NCI-H2227 (cell line): Measurements from ENCODE around the gene TCP11X1.
"Not testable (repeated sequence)": the region's sequence is repeated elsewhere in the genome, so short reads cannot be mapped to it uniquely, and the experiment has no call there.

Experiments
- DNase-seq: peaks from one replicate; lab custom pipeline; 2025; ENCODE audit not compliant: unreplicated experiment; lab: John Stamatoyannopoulos, UW

TCP11X1 gene

GRCh38 chrX:102214986-102215385 lies at the start of gene TCP11X1:
TSS of gene TCP11X1 (plus strand) at chrX:102215301.
- not testable (repeated sequence) for DNase-seq

DNA sequence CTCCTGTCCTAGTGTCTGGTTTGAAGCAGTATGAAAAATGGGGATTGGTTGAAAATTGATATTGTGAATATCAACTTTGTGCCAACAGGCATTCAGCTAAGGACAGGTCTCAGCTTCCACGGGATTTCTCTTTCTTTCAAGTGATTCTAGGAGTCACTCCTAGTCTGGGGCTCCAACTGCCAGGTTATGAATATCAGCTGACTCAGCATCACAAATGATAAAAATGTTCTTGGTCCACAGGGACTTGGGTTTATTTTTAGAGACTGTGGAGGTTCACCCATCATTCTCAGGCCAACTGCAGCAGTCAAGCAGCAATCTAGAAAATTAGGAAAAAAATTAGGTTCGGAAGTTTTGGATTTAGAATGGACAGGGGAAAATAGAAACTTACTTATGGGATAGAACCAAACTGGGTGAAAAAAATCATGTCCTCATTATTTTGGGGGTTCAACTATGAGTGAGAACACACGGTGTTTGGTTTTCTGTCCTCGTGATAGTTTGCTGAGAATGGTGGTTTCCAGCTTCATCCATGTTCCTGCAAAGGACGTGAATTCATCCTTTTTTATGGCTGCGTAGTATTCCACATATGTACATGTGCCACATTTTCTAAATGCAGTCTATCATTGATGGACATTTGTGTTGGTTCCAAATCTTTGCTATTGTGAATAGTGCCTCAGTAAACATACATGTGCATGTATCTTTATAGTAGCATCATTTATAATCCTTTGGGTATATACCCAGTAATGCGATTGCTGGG lies 29.0 kb upstream of the TCP11X1 start:
- no peak for DNase-seq

GRCh38 chrX:102207940-102208339 lies 7.2 kb upstream of the TCP11X1 start:
- DNase-seq = not testable (repeated sequence)

GRCh38 chrX:102216497-102216896 lies 1.4 kb downstream of the TCP11X1 start:
- not testable (repeated sequence) for DNase-seq

GRCh38 chrX:102235678-102236077 lies 20.6 kb downstream of the TCP11X1 start:
- DNase-seq = not testable (repeated sequence)

DNA sequence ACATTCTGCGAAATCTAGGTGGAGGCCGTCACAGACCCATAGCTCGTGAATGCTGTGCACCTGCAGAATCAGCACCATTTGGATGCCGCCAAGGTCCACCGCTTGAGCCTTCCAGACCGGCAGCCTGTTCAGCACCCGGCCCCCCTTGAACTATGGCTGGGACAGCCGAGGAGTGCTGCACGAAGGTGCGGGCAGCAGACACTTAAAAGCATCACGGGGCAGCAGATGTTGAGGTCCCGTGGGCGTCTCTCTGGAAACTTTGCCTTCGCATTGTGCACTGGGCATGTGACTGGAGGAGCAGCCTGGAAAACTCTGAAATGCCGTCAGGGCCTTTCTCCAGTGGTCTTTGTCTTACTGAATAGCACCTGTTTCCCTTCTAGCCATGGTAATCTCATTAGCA lies 25.2 kb downstream of the TCP11X1 start:
- DNase-seq = not testable (repeated sequence)

GRCh38 chrX:102246893-102247292 lies 31.8 kb downstream of the TCP11X1 start, which contains the start of gene NXF2:
TSS of gene NXF2 (plus strand) at chrX:102247167. CDS start at chrX:102307079, 59,912 bp downstream.
- DNase-seq = not testable (repeated sequence)

- DNase-seq = not testable (repeated sequence)
These were observed 57.1 kb downstream of the TCP11X1 start for GRCh38 chrX:102272231-102272630.
